AG04450 (cell line): Measurements from ENCODE around the gene RITA1. TPM values are rescaled to one million over a fixed set of nuclear protein-coding genes. Genes with fewer than 3 reads are reported as not detected.

Experiments used
- CTCF ChIA-PET: fragments of 300-600, 350-600 bp; formaldehyde crosslinking; extraction: SDS; loops from one replicate; lab custom pipeline; 2022; ENCODE audit warnings: antibody characterized with exemption, inconsistent platforms; lab: Charles Lee
- POLR2A ChIA-PET: fragments of 350-600 bp; formaldehyde crosslinking; extraction: SDS; loops from one replicate; lab custom pipeline; 2021; ENCODE audit warnings: antibody characterized with exemption, inconsistent platforms; lab: Yijun Ruan, JAX
- DNase-seq: peaks from one replicate; pipeline ENCODE4 v3.0.0-alpha.2; 2011; ENCODE audit warnings: low read depth, low spot score
- H3K27ac ChIP-seq: one replicate; pipeline ENCODE4 v1.5.1; 2012; ENCODE audit warnings: low read depth, low read length, control low read depth
- H3K27me3 ChIP-seq: one replicate; pipeline ENCODE4 v1.6.0; 2012; ENCODE audit warnings: low read length; ENCODE audit not compliant: control insufficient read depth, insufficient read depth
- H3K4me3 ChIP-seq: 2 replicates; pipeline ENCODE4 v1.5.1; 2011; ENCODE audit warnings: mild to moderate bottlenecking, low read depth, low read length, control low read depth
- H3K9me3 ChIP-seq: 2 replicates; pipeline ENCODE4 v1.5.1; 2012; ENCODE audit warnings: low read length; ENCODE audit not compliant: control insufficient read depth, insufficient read depth
- polyA minus RNA-seq: library from RNA; depleted of rRNA, polyadenylated mRNA; stranded (reverse); fragments of >200 nt; gene quantifications from 2 replicates; pipeline ENCODE4 v1.2.3, GENCODE V29; 2011; rRNA and poly(A)+ RNA removed
- polyA plus RNA-seq: library from polyadenylated mRNA; depleted of rRNA; stranded (reverse); fragments of >200 nt; gene quantifications from 2 replicates; pipeline ENCODE4 v1.2.3, GENCODE V29; 2011; rRNA removed
- TF ChIP-seq, protein P1 (sequence below): IDR thresholded peaks from 2 replicates; pipeline ENCODE4 v1.5.1; 2011; ENCODE audit warnings: low read depth, low read length, control low read depth, inconsistent platforms

Gene RITA1, protein sequence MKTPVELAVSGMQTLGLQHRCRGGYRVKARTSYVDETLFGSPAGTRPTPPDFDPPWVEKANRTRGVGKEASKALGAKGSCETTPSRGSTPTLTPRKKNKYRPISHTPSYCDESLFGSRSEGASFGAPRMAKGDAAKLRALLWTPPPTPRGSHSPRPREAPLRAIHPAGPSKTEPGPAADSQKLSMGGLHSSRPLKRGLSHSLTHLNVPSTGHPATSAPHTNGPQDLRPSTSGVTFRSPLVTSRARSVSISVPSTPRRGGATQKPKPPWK
- polyA plus RNA-seq = 9.0 and 11.3 TPM in 2 replicates
- polyA minus RNA-seq = 7.7 and 8.2 TPM in 2 replicates

DNA sequence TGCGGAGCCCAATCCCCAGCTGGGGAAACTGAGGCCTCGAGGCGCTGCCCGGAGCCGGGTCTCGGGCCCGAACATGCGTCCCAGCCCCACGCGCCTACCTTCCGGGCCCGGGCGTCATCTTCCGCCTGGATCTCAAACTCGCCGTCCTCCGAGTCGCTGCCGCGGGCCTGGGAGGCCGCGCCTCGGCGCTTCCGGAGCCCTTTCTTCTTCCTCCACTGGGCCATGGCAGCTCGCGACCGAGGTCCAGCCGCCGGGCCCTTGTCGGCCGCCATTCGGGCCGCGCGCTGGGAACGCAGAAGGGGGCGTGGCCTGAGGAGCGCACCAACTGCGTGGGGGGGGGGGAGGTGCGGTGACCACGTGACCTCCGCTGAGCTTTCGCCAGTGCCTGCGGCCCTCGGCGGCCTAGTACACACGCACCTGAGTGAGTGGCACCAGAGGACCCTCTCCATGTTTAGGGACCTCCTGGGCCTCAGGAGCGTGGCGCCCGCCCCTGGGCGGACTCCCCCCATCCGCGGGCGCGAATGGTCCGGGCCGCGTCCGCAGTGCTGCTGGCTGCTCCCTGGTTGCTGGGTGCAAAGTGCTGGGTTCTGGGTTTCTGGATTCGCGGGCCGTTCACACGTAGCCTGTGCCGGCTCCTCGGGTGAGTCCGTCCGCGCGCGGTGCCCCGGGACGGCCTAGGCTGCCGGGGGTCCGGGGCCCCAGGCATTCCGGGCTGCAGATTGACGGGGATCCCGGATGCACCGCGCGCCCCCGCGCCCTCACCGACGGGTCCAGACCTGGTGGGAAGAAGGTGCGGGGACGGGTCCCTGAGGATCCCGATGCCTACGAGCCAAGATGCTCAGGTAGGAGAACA is at the start of gene RITA1, which contains the start of gene DDX54:
Gene RITA1, plus strand, starts transcription at position 542 of the 853 bp plus-strand sequence. CDS start 1,026 bp downstream, outside the sequence.
Gene DDX54, minus strand, starts transcription at position 299 of the 853 bp plus-strand sequence. Its CDS starts 27 bp downstream, at position 272.
- TF ChIP-seq, protein P1, sequence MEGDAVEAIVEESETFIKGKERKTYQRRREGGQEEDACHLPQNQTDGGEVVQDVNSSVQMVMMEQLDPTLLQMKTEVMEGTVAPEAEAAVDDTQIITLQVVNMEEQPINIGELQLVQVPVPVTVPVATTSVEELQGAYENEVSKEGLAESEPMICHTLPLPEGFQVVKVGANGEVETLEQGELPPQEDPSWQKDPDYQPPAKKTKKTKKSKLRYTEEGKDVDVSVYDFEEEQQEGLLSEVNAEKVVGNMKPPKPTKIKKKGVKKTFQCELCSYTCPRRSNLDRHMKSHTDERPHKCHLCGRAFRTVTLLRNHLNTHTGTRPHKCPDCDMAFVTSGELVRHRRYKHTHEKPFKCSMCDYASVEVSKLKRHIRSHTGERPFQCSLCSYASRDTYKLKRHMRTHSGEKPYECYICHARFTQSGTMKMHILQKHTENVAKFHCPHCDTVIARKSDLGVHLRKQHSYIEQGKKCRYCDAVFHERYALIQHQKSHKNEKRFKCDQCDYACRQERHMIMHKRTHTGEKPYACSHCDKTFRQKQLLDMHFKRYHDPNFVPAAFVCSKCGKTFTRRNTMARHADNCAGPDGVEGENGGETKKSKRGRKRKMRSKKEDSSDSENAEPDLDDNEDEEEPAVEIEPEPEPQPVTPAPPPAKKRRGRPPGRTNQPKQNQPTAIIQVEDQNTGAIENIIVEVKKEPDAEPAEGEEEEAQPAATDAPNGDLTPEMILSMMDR = no peak
- peak within 1 kb of the TSS; percentile 89 for H3K27ac ChIP-seq
- no peaks in the 10 kb centered on the region for H3K27me3 ChIP-seq
- H3K4me3 ChIP-seq = peak within 1 kb of the TSS; percentile 87
- POLR2A ChIA-PET = interaction anchor here (0.5 to 1.6 kb wide), 8 partner anchors 8 to 1076 kb away, joined by 3 to 8 read pairs (median 4); no protein-coding TSS in a partner anchor
- CTCF ChIA-PET = interaction anchor here (1.3 to 4.8 kb wide), 2 partner anchors 11 to 276 kb away, joined by 3 to 24 read pairs; no protein-coding TSS in a partner anchor
- no peaks in the 10 kb centered on the region; the same call in 1 of the 2 replicates for H3K9me3 ChIP-seq
- peak; percentile 33 for DNase-seq

DNA sequence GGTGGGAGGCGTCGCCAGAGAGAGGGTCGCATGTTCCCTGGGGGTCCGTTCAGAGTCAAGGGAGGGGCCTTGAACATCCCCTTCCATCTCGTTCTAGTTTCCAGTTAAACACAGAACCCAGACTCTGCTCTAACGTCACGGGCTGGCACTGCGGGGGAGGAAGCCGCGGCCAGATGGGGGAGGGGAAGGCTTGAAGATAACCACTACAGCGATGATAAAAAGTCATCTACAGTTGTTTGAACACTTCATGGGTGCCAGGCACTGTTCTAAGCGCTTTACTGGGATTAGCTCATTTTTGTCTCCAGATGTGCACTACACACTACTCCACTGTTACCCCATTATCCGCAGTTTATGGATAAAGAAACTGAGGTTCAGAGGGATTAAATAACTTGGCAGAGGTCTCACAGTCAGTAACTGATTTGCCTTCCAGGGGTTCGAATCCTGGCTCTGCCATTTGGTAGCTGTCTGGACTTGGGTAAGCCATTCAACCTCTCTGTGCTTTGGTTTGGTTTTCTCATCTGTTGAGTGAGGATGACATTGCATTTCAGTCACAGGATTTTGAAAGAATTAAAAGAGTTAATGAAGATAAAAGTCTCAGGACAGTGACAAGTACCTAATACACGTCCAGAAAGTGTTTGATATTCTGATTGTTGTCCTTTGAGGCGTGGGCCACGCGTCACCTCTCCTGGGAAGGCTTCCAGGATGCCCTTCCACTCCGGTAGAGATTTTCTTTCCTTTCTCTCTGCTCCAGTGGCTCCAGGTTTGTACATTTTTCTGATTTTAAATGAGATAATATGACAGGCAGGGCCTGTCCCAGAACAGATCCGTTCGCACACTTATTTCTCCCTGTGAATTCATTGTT is 49.2 kb upstream of the RITA1 start:
- H3K27ac ChIP-seq = no peak overlapping the region
- peaks cover 5% of the 10 kb centered on the region for H3K27me3 ChIP-seq
- POLR2A ChIA-PET = no interaction called here
- no peaks in the 10 kb centered on the region for H3K9me3 ChIP-seq
- H3K4me3 ChIP-seq = no peak overlapping the region
- CTCF ChIA-PET = interaction anchor here (1.0 kb wide), 1 partner anchor 143 kb away, joined by 3 read pairs; no protein-coding TSS in a partner anchor
- TF ChIP-seq, protein P1 = no peak
- DNase-seq = no peak

DNA sequence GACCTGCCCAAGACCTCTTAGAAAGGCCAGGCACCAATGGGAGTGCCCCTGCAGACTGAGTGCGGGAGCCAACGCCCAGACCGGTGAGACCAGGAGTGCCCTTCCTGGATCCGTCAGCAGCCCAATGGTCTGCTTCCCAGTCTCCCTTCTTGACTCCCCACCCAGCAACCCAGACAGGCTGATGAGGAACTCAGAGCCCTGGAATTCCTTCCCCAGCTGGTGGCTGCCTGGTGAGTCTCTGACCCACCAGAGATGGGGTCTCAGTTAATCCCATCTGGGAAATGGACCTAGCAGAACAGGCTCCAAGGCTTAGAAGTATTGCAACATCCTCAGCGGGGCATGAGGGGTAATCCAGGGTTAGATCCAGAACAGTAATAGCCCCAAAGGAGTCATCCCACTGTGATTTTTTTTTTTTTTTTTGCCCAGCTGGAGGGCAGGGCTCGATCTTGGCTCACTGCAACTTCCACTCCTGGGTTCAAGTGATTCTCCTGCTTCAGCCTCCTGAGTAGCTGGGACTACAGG is 48.5 kb upstream of the RITA1 start:
- TF ChIP-seq, protein P1 = no peak
- CTCF ChIA-PET = interaction anchor here (0.6 to 0.7 kb wide), 2 partner anchors 39 to 689 kb away, joined by 4 to 5 read pairs; no protein-coding TSS in a partner anchor
- no peak overlapping the region for H3K4me3 ChIP-seq
- no peak for DNase-seq
- peaks cover 6% of the 10 kb centered on the region for H3K27me3 ChIP-seq
- POLR2A ChIA-PET = interaction anchor here (0.6 kb wide), 1 partner anchor 49 kb away, joined by 3 read pairs; the partner anchor contains the start of gene RITA1
- no peak overlapping the region for H3K27ac ChIP-seq
- H3K9me3 ChIP-seq = no peaks in the 10 kb centered on the region
